Stimulated activated CD8-positive, alpha-beta memory T cell treated with anti-CD3 and anti-CD28 coated beads, Interleukin-15, amount 100 ng/mL, for 24 hours (primary cell): ENCODE results near the gene R3HDM4.
"Not testable (repeated sequence)": the region's sequence is repeated elsewhere in the genome, so short reads cannot be mapped to it uniquely, and the experiment has no call there.

ENCODE experiments used
- DNase-seq: peaks from one replicate; pipeline ENCODE4 v3.0.0-alpha.2; 2020; ENCODE audit warnings: low read depth

Gene R3HDM4

GRCh38 chr19:913080-913748 lies at the start of gene R3HDM4:
TSS of gene R3HDM4 (minus strand) at chr19:913219. CDS start at chr19:913157, 62 bp downstream.
- peak; percentile 69 for DNase-seq

GRCh38 chr19:961866-962620 lies 49.0 kb upstream of the R3HDM4 start:
- no peak for DNase-seq

GRCh38 chr19:960601-960938 lies 47.6 kb upstream of the R3HDM4 start:
- no peak for DNase-seq

GRCh38 chr19:960020-960419 lies 47.0 kb upstream of the R3HDM4 start:
- DNase-seq: no peak

DNA sequence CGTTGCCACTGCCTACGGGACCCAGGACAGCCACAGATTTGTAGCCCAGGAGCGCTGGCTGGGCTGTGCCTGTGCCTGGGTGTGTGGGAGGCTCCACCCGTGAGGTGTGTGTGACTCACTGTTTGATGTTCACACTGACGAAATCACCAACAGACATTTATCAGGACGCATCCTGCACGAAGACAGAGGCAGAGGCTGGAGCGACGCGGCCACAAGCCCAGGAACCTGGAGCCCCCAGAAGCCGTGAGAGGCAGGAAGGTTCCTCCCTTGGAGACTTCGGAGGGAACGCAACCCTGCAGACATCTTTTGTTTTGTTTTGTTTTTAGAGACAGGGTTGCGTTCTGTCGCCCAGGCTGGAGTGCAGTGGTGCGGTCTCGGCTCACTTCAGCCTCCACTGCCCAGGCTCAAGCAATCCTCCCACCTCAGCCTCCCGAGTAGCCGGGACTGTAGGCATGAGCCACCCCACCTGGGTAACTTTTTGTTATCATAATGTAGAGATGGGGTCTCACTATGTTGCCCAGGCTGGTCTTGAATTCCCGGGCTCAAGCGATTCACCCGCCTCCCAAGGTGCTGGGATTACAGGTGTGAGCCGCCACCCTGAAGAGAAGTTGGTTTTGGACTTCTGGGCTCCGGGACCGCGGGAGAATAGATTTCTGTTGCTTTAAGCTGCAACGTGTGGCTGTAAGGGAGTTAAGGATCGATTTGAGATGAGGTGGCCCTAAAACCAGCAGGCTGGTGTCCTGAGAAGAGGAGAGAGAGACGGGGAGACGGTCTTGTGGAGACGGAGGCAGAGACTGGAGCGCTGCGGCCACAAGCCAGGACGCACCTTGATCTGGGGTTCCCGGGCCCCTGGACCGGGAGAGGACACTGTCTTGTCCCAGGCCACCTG lies 46.2 kb upstream of the R3HDM4 start:
- DNase-seq: no peak

GRCh38 chr19:957578-957977 lies 44.6 kb upstream of the R3HDM4 start:
- DNase-seq: not testable (repeated sequence)

DNA sequence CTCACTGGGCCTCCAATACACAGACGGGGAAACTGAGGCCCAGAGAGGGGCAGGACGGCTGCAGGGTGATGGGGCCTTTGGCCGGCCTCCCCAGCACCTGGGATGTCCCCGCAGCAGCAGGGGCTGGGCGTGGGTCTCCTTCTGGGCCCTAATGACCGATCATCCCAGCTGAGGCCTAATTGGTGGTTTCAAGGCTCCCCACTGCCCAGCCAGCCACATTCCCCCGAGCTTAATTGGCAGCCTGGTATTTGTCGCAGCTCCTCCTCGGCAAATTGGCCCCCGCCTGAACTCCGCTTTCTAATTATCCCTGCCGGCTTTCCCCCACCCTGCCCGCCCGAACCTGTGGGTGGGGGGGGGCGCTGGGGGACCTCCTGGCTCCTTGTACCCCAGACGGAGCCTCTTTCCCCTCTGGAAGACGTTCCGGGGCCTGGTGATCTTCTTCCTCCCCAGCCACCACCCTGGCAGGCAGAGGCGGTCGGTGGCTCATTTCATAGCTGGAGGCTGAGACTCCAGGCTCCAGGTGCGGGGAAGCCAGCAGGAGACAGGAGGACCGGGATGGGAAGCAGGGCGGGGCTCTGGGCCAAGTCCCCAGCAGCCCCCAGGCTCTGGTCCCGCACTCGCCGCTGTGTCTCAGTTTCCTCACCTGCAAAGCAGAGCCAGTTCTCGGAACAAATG lies 43.9 kb upstream of the R3HDM4 start:
- no peak for DNase-seq

- no peak for DNase-seq
These were observed 43.1 kb upstream of the R3HDM4 start for GRCh38 chr19:955803-956765.

- no peak for DNase-seq
These were observed 41.9 kb upstream of the R3HDM4 start for GRCh38 chr19:954672-955494.

- DNase-seq: no peak
These were observed 41.3 kb upstream of the R3HDM4 start for GRCh38 chr19:954272-954671.

GRCh38 chr19:953445-954271 lies 40.6 kb upstream of the R3HDM4 start:
- DNase-seq: no peak

- DNase-seq: no peak
These were observed 39.8 kb upstream of the R3HDM4 start for GRCh38 chr19:952680-953444.

DNA sequence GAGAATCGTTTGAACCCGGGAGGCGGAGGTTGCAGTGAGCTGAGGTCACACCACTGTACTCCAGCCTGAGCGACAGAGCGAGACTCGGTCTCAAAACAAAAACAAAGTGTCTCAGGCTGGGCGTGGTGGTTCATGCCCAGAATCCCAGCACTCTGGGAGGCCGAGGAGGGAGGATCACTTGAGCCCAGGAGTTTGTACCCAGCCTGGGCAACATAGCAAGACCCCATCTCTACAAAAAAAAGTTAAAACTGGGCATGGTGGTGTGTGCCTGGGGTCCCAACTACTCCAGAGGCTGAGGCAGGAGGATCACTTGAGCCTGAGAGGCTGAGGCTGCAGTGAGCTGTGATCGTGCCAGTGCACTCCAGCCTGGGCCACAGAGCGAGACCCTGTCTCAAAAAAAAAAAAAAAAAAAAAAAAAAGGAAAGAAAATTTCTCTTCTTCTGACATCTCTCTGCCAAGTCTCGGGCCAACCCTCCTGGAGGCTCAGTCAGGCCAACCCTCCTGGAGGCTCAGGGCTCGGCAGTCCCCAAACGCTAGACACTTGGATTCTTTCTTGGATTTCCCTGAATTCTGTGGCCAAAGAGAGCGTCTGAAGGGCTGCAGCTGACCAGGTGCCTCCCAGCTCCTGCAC lies 39.1 kb upstream of the R3HDM4 start:
- no peak for DNase-seq

DNA sequence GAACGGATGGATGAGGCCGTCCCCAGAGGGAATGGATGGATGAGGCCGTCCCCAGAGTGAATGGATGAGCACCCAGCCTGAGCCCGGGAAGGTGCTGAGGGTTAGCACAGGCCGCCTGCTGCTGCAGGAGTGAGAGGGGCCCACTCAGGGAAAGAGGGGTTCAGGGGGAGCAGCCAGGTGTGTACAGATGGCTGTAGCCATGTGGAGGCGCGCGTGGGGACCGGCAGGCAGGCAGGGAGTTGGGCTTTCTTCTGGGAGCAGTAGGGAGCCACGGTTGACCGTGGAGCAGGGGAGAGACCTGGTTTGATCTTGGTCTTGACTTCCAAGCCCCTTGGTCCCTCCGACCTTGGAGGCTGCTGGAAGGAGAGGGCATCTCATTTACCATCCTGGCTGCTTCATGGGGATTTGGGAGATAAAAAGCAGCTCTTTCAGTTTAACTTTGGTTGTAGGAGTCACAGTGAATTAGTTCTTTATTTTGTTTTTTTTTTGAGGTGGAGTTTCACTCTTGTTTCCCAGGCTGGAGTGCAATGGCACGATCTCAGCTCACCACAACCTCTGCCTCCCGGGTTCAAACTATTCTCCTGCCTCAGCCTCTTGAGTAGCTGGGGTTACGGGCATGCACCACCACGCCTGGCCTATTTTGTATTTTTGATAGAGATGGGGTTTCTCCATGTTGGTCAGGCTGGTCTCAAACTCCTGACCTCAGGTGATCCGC lies 37.5 kb upstream of the R3HDM4 start:
- no peak for DNase-seq

- no peak for DNase-seq
These were observed 36.0 kb upstream of the R3HDM4 start for GRCh38 chr19:948842-949496.

DNA sequence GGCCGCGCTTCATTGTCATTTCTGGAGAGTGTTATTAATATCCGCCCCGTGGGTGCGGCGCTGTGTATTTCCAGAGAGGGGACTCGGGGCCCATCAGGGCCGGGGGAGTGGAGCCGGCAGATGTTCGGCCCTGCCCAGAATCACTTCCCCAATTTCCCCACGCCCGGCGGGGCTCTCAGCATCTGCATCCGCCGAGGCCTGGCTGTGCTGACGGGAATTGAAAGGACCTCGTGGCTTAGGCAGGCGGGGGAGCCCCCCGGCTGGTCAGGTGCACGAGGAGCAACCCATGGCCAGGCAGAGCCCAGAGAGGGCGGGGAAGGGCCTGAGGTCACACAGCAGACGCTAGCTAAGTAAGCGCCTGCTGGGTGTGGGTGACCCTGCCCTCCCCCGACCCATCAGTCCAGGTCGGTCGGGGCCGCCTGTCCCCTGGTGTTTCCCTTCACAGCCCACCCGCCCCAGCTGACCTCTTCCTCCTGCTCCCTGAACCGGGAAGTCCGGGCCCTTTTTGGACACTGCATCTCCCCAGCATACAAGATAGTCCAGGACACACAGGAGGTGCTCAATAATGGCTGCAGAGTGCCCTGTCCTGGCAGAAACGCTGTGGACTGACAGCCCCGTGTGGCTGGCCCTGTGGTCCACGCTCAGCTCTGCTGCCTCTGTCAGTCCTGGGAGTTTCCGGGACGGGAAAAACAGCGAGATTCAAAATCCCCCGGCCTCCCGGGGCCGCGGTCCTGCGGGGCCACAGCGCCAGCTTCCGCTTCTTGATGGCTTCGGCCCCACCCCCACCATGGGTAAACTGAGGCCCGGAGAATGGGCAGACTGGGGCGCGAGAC lies 34.9 kb upstream of the R3HDM4 start:
- DNase-seq: no peak
